Cardiac muscle cell (in vitro differentiated cells and primary cell): ENCODE results near the gene TMEM44. TPM values are rescaled to one million over a fixed set of nuclear protein-coding genes. Genes with fewer than 3 reads are reported as not detected.
"Not testable (repeated sequence)": the region's sequence is repeated elsewhere in the genome, so short reads cannot be mapped to it uniquely, and the experiment has no call there.

Experiments used
- DNase-seq, 2 donors: peaks; one replicate each; pipeline versions ENCODE4 v3.0.0 to v3.0.0-alpha.2; 2010 to 2017; ENCODE audit warnings: low read depth in 1 of 2, low spot score in 1 of 2
- H3K27ac ChIP-seq: fragments of 200-600 bp; sonication (generic); 2 replicates; pipeline ENCODE4 v1.5.1; 2016
- H3K27me3 ChIP-seq: fragments of 200-600 bp; sonication (generic); 2 replicates; pipeline ENCODE4 v1.6.0; 2016; ENCODE audit warnings: control low read depth
- H3K36me3 ChIP-seq: fragments of 200-600 bp; sonication (generic); 2 replicates; pipeline ENCODE4 v1.5.1; 2016; ENCODE audit warnings: control low read depth
- H3K4me1 ChIP-seq: fragments of 200-600 bp; sonication (generic); 2 replicates; pipeline ENCODE4 v1.8.1; 2017; ENCODE audit warnings: low read depth, mild to moderate bottlenecking, mixed run types
- H3K4me3 ChIP-seq: fragments of 200-600 bp; sonication (generic); 2 replicates; pipeline ENCODE4 v1.5.1; 2016; ENCODE audit warnings: mild to moderate bottlenecking
- H3K9me3 ChIP-seq: fragments of 200-600 bp; sonication (generic); 2 replicates; pipeline ENCODE4 v1.5.1; 2017; ENCODE audit warnings: low read depth, mild to moderate bottlenecking, control low read depth
- CTCF ChIP-seq: IDR thresholded peaks from 2 replicates; pipeline ENCODE4 v1.5.1; 2012; ENCODE audit warnings: low read depth, mild to moderate bottlenecking, low read length
- polyA plus RNA-seq: library from polyadenylated mRNA; unstranded; fragments of >200 nt; fragmentation: Nextera tagmentation; extraction: Ambion mirVana; gene quantifications from 2 replicates; pipeline ENCODE4 v1.2.1, GENCODE V29; 2016
- total RNA-seq: library from RNA; depleted of rRNA; stranded (reverse); fragments of >200 nt; gene quantifications from 2 replicates; pipeline ENCODE4 v1.2.3, GENCODE V29; 2016

The TMEM44 gene
- total and polyA plus RNA-seq, 2 experiments from 2014 or later = 16.2 to 19.2 TPM

GRCh38 chr3:194609601-194610000, 23.6 kb downstream of the TMEM44 start:
- no peaks in the 10 kb centered on the region for H3K9me3 ChIP-seq
- TF ChIP-seq CTCF = no peak
- H3K27ac ChIP-seq = no peak overlapping the region
- no peak for DNase-seq
- peaks cover 14% of the 10 kb centered on the region for H3K4me1 ChIP-seq
- no peaks in the 10 kb centered on the region for H3K36me3 ChIP-seq
- H3K4me3 ChIP-seq = no peak overlapping the region
- no peaks in the 10 kb centered on the region for H3K27me3 ChIP-seq

DNA sequence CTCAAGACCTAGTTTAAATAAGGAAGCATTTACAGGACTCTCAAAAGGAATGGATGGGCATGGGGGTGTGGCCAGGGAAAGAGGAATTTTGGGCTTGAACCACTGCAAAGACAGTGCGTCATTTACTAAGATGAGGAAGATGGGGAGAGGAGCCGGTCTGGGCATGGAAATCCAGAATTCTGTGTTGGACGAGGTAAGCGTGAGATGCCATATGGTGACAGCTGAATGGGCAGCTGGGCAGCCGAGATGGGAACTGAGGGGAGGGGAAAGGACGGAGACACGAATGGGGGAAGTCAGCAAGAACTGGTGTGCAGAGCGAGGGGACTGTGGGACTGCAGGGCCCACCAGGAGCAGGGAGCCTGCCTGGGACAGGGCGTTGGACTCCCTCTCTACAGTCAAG, 24.2 kb downstream of the TMEM44 start:
- Histone ChIP-seq H3K4me3 (no peak overlapping the region), H3K36me3 (no peaks in the 10 kb centered on the region), H3K27ac (no peak overlapping the region), H3K27me3 (no peaks in the 10 kb centered on the region), H3K4me1 (peaks cover 14% of the 10 kb centered on the region), H3K9me3 (no peaks in the 10 kb centered on the region)
- TF ChIP-seq CTCF = no peak
- DNase-seq = no peak

DNA sequence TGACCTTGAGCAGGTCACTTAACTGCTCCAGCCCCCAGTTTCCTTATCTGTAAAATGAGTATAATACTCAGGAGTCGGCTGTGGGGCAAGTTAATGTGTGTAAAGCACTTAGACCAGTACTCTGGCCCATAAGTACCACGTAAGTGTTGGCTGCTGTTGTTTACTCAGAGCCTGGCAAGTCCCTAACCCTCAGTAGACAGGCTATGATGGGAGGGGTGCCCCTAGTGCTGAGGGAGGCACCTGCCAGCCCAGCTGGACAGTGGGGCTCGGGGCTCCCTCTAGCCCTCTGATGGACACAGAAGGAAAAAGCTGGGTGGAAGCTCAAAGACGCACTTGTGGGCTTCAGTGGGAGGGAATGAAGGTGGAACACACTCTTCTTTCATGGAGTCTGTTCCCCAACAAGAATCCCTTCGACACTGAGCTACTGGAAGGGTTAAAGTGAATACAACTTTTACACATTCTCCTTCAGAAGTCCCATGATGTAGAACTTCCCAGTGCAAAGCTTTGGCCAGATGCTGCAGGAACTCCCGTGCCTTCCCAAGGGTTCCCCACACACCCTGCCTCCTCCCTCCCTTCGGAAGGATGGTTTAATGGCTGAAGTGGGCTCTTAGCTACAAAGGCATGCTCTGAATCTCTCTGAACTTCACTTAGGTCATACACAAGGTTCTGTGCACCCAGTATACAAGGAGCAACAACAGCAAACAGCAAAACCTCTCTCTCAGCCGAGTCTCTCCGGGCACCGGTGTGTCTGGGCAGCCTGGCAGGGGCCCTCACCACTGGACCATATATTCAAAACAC, 25.4 kb downstream of the TMEM44 start:
- Histone ChIP-seq H3K9me3 (no peaks in the 10 kb centered on the region), H3K27ac (no peak overlapping the region), H3K4me3 (no peak overlapping the region), H3K27me3 (no peaks in the 10 kb centered on the region), H3K4me1 (peaks cover 19% of the 10 kb centered on the region), H3K36me3 (no peaks in the 10 kb centered on the region)
- peak in 1 of 2 donors; percentile 23 for DNase-seq
- TF ChIP-seq CTCF = no peak

DNA sequence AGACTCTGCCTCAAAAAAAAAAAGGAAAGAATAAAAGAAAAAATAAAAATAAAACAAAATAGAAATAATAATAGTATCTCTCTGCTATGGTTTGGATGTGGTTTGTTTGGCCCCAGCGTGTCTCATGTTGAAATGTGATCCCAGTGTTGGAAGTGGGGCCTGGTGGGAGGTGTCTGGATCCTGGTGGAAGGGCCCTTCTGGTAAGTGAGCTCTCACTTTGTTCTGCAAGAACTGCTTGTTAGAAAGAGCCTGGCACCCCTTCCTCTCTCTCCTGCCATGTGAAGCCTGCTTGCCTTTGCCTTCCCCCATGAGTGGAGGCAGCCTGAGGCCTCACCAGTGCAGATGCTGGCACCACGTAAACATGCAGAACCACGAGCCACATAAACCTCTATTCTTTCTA, 26.3 kb downstream of the TMEM44 start:
- Histone ChIP-seq H3K27ac (no peak overlapping the region), H3K27me3 (no peaks in the 10 kb centered on the region), H3K9me3 (no peaks in the 10 kb centered on the region), H3K36me3 (no peaks in the 10 kb centered on the region), H3K4me3 (no peak overlapping the region), H3K4me1 (peaks cover 21% of the 10 kb centered on the region)
- no peak for TF ChIP-seq CTCF
- no peak for DNase-seq

DNA sequence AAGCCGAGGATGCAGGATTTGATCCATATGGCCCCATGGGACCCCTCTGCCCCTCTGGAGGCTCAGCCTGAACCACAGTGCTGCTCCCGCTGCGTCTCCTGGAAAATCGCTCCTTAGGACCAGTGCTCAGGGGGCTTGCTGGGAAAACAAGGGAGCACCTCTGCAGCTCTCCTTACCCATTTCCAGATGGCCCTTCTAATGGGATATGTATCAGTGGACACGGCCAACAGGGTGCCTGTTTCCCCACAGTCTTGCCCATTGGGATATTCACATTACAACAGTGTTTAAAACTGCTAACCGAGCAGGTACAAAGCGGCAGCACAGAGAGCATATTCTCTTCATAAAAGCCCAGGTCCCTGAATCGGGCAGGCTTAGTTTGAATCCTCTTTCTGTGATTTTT, 27.1 kb downstream of the TMEM44 start:
- no peaks in the 10 kb centered on the region for H3K9me3 ChIP-seq
- H3K27me3 ChIP-seq = no peaks in the 10 kb centered on the region
- no peak for DNase-seq
- TF ChIP-seq CTCF = no peak
- H3K27ac ChIP-seq = no peak overlapping the region
- H3K4me1 ChIP-seq = peaks cover 21% of the 10 kb centered on the region
- H3K36me3 ChIP-seq = no peaks in the 10 kb centered on the region
- no peak overlapping the region for H3K4me3 ChIP-seq

GRCh38 chr3:194605314-194605713, 27.9 kb downstream of the TMEM44 start:
- H3K27ac ChIP-seq, DNase-seq, H3K36me3 ChIP-seq, H3K9me3 ChIP-seq, H3K4me3 ChIP-seq, H3K27me3 ChIP-seq: not testable (repeated sequence)
- H3K4me1 ChIP-seq = peaks cover 21% of the 10 kb centered on the region
